ENCODE results near the gene CCP110.

The CCP110 gene, protein sequence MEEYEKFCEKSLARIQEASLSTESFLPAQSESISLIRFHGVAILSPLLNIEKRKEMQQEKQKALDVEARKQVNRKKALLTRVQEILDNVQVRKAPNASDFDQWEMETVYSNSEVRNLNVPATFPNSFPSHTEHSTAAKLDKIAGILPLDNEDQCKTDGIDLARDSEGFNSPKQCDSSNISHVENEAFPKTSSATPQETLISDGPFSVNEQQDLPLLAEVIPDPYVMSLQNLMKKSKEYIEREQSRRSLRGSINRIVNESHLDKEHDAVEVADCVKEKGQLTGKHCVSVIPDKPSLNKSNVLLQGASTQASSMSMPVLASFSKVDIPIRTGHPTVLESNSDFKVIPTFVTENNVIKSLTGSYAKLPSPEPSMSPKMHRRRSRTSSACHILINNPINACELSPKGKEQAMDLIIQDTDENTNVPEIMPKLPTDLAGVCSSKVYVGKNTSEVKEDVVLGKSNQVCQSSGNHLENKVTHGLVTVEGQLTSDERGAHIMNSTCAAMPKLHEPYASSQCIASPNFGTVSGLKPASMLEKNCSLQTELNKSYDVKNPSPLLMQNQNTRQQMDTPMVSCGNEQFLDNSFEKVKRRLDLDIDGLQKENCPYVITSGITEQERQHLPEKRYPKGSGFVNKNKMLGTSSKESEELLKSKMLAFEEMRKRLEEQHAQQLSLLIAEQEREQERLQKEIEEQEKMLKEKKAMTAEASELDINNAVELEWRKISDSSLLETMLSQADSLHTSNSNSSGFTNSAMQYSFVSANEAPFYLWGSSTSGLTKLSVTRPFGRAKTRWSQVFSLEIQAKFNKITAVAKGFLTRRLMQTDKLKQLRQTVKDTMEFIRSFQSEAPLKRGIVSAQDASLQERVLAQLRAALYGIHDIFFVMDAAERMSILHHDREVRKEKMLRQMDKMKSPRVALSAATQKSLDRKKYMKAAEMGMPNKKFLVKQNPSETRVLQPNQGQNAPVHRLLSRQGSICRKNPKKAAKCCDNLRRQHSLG

GRCh38 chr16:19523559-19524355 is at the start of gene CCP110:
Gene CCP110 (plus strand): TSS chr16:19523942. CDS start chr16:19527882, 3,940 bp downstream.
- Histone ChIP-seq H3K4me2 (ENCODE audit: low read depth, low read length, poor library complexity, severe bottlenecking) (peak within 1 kb of the TSS; percentile 96), H3K27me3 (ENCODE audit: insufficient read depth, low read length, poor library complexity, severe bottlenecking) (peaks cover 7% of the 10 kb centered on the region), H2AFZ (ENCODE audit: low read length) (peak within 1 kb of the TSS; percentile 84), H3K4me3 (ENCODE audit: low read length, poor library complexity, severe bottlenecking) (peak within 1 kb of the TSS; percentile 89), H3K9me3 (ENCODE audit: insufficient read depth, low read depth, low read length) (no peaks in the 10 kb centered on the region), H3K4me1 (ENCODE audit: insufficient read depth, low read length, poor library complexity, severe bottlenecking) (peaks cover 54% of the 10 kb centered on the region), H3K36me3 (ENCODE audit: insufficient read depth, low read length) (peaks cover 7% of the 10 kb centered on the region; the same call in 1 of the 2 replicates), H3K79me2 (ENCODE audit: insufficient read depth, low read length) (peaks cover 74% of the 10 kb centered on the region), H3K9ac (ENCODE audit: low read depth, low read length, poor library complexity, severe bottlenecking) (peak within 1 kb of the TSS; percentile 95), H3F3A (ENCODE audit: low read depth) (no peaks in the 10 kb centered on the region), H3K9me2 (replicated peaks; ENCODE audit: low read depth, low read length) (no peaks in the 10 kb centered on the region), H4K20me1 (ENCODE audit: insufficient read depth, low read length, poor library complexity, severe bottlenecking) (peaks cover 22% of the 10 kb centered on the region)
- TF ChIP-seq CTCF (conservative IDR thresholded peaks at IDR 0.05; ENCODE audit: low read length) (no peak), EZH2phosphoT487 (IDR thresholded peaks at IDR 0.05; ENCODE audit: borderline replicate concordance) (no peak)

DNA sequence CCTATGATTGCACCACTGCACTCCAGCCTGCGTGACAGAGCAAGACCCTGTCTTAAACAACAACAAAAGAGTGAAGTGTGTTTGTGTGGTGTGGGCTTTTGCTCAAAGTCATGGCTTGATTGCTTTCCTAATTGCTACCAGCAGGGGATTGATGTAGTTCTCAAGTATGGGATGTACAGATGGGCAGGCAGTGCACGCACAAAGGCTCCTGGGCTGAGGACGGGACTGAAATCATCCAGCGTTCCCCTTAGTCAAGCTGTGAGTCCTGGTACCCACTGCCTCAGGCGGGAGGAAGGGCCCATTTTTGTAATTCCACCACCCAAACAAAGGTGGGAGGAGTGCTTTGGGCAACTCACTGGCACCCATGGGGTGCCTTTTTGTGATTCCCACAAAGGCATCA is 49.1 kb upstream of the CCP110 start:
- H3K9me3 ChIP-seq (ENCODE audit: insufficient read depth, low read depth, low read length): no peaks in the 10 kb centered on the region
- H4K20me1 ChIP-seq (ENCODE audit: insufficient read depth, low read length, poor library complexity, severe bottlenecking): no peaks in the 10 kb centered on the region
- no peaks in the 10 kb centered on the region for H3K36me3 ChIP-seq (ENCODE audit: insufficient read depth, low read length)
- TF ChIP-seq CTCF (conservative IDR thresholded peaks at IDR 0.05; ENCODE audit: low read length) (no peak), EZH2phosphoT487 (IDR thresholded peaks at IDR 0.05; ENCODE audit: borderline replicate concordance) (no peak)
- no peak overlapping the region for H3K9ac ChIP-seq (ENCODE audit: low read depth, low read length, poor library complexity, severe bottlenecking)
- no peak overlapping the region for H3K4me3 ChIP-seq (ENCODE audit: low read length, poor library complexity, severe bottlenecking)
- no peaks in the 10 kb centered on the region for H3K27me3 ChIP-seq (ENCODE audit: insufficient read depth, low read length, poor library complexity, severe bottlenecking)
- no peaks in the 10 kb centered on the region for H3K9me2 ChIP-seq (replicated peaks; ENCODE audit: low read depth, low read length)
- no peaks in the 10 kb centered on the region for H3K79me2 ChIP-seq (ENCODE audit: insufficient read depth, low read length)
- H3K4me2 ChIP-seq (ENCODE audit: low read depth, low read length, poor library complexity, severe bottlenecking): no peak overlapping the region
- H3F3A ChIP-seq (ENCODE audit: low read depth): no peaks in the 10 kb centered on the region
- H3K4me1 ChIP-seq (ENCODE audit: insufficient read depth, low read length, poor library complexity, severe bottlenecking): no peaks in the 10 kb centered on the region
- H2AFZ ChIP-seq (ENCODE audit: low read length): no peak overlapping the region

DNA sequence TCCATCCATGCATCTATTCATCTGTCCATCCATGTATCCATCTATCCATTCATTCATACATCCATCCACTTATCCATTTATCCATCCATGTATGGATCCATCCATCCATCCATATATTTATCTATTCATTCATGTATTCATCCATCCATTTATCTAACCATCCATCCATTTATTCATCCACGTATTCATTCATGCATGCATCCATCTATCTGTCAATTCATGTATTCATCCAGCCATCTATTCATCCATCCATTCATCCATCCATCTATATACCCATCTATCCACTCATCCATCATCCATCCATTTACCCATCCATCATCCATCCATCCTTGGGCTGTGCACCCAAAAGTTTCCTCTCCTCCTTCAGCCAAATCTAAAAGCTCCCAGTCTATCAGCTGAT is 45.2 kb upstream of the CCP110 start:
- no peaks in the 10 kb centered on the region for H3K9me2 ChIP-seq (replicated peaks; ENCODE audit: low read depth, low read length)
- no peaks in the 10 kb centered on the region for H3F3A ChIP-seq (ENCODE audit: low read depth)
- TF ChIP-seq EZH2phosphoT487 (IDR thresholded peaks at IDR 0.05; ENCODE audit: borderline replicate concordance) (no peak), CTCF (conservative IDR thresholded peaks at IDR 0.05; ENCODE audit: low read length) (no peak)
- no peaks in the 10 kb centered on the region for H3K9me3 ChIP-seq (ENCODE audit: insufficient read depth, low read depth, low read length)
- no peak overlapping the region for H3K9ac ChIP-seq (ENCODE audit: low read depth, low read length, poor library complexity, severe bottlenecking)
- H3K4me2 ChIP-seq (ENCODE audit: low read depth, low read length, poor library complexity, severe bottlenecking): no peak overlapping the region
- H3K36me3 ChIP-seq (ENCODE audit: insufficient read depth, low read length): no peaks in the 10 kb centered on the region
- no peak overlapping the region for H2AFZ ChIP-seq (ENCODE audit: low read length)
- no peaks in the 10 kb centered on the region for H3K27me3 ChIP-seq (ENCODE audit: insufficient read depth, low read length, poor library complexity, severe bottlenecking)
- no peaks in the 10 kb centered on the region for H3K4me1 ChIP-seq (ENCODE audit: insufficient read depth, low read length, poor library complexity, severe bottlenecking)
- H4K20me1 ChIP-seq (ENCODE audit: insufficient read depth, low read length, poor library complexity, severe bottlenecking): no peaks in the 10 kb centered on the region
- H3K79me2 ChIP-seq (ENCODE audit: insufficient read depth, low read length): no peaks in the 10 kb centered on the region
- no peak overlapping the region for H3K4me3 ChIP-seq (ENCODE audit: low read length, poor library complexity, severe bottlenecking)

All from Loucy (cell line).